HG03342 (cell line): Measurements from ENCODE around the gene HOGA1.
"Not testable (repeated sequence)": the region's sequence is repeated elsewhere in the genome, so short reads cannot be mapped to it uniquely, and the experiment has no call there.

Experiments used
- ATAC-seq: cut with Tn5 transposase; IDR thresholded peaks from one replicate; pipeline ENCODE4 v1.9.1; 2021; ENCODE audit warnings: mild to moderate bottlenecking, moderate library complexity; ENCODE audit not compliant: unreplicated experiment

The HOGA1 gene

DNA sequence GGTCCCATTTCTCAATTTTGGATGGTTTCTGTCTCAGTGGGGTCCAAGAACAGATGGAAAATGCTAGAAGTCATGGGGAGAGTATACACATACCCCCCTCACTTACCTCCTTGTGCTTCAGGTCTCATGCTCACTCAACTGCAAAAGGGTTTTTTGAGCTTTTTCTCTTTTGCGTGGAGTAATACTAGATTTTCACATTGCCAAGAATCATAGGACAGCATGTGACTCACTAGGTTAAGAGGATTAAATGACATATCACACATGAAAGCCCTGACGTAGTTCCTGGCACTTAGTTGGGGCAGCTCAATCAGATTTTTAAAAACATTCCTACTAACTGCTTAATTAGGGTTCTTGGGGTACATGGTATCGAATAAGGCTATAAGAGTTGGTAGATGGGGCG lies 60.7 kb downstream of the HOGA1 start:
- ATAC-seq: no peak

DNA sequence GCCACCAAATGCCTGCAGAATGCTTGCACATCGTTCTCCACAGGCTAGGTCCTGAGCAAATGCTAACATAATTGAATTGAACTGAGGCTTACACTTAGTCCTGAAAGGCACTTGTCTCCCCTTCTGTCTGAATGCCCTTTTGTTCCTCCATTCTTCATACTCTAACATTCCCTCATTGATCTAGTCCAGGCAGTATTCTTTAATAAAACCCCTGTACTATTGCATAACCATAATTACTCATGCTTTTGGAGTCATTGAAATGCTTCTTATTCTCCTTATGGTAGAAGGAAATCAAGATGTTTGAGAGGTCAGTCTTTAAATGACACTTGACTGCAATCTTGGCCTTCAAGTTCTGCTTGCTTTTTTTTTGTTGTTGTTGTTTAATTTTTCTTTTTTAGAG lies 63.4 kb downstream of the HOGA1 start:
- no peak for ATAC-seq

DNA sequence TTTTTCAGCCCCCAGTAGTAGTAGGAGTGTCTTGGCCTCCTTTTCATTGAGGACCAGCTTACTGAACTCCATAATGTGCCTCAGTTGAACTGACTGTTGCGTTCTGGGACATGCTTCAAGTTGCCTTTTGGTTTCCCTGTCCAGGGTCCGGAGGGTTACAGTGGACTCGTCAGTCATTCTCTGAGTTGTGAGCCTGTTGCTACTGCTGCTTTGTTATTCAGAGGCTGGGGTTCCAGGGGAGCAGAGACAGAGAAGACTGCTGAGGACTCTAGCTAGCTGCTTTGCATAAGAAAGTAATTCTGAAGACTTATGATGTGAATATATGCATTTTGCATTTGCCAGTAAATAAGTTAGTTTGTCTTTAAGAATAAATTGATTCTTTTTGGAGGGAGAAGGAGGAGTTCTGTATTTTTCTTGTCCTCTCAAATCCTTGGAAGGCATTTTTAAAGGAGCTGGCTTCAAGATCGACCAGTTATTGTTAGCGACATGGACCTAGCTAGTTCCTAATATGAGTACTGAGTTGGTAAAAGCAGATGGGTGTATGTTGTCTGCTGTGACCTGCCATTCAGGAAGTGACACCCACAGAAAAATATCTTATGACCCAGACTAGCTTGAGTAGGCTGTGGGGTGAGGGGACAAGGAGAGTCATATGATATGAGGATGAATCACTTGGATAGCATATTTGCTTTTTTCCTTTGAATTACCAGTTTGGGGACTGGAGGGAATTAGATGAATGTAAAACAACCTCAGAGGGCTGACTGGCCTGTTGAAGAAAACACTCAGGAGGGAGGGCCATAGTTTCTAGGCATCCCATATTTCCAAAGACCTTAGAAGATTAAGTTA lies 64.6 kb downstream of the HOGA1 start:
- ATAC-seq: peak; percentile 90

DNA sequence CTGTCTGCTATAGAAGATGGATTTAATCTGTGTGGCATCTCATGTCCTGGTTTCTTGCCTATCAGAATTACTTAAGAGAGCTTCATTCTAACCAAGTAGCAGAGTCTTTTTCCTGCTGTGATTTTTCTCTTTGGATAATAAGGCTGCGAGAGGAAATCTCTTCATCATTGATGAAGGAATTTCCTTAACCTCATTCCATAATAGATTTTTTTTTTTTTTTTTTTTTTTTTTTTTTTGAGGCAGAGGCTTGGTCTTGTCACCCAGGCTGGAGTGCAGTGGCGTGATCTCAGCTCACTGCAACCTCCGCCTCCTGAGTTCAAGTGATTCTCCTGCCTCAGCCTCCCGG lies 65.2 kb downstream of the HOGA1 start:
- ATAC-seq: not testable (repeated sequence)

DNA sequence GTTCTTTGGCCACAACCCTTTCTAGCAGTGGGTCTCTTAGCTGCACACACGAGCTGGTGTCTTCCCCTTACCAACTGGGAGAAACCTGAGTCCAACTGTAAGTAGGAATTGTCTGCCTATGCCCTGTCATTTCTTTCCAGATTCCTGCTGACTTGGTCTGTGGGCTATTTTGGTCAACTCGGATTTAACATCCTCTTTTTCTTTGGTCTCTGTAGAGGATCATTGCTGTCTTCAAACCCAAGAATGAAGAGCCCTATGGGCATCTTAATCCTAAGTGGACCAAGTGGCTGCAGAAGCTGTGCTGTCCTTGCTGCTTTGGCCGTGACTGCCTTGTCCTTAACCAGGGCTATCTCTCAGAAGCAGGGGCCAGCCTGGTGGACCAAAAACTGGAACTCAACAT lies 66.5 kb downstream of the HOGA1 start:
- no peak for ATAC-seq

DNA sequence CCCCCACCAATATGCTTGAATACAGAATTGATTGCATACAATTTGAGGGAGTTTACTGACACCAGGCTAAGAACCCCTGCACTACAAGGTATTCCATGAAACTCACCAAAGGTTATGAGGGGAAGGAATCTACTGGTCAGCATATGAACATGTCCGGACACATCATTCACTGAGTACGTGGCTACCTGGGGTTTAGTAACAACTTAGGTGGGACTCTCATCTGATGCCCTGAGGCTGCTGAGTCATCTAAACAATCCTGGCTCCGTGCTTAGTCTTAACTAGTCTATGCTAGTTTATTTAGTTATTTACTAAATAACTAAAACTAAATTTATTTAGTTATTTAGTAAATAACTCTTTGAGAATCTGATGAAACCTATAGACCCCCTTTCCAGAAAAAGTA lies 67.6 kb downstream of the HOGA1 start:
- ATAC-seq: no peak

DNA sequence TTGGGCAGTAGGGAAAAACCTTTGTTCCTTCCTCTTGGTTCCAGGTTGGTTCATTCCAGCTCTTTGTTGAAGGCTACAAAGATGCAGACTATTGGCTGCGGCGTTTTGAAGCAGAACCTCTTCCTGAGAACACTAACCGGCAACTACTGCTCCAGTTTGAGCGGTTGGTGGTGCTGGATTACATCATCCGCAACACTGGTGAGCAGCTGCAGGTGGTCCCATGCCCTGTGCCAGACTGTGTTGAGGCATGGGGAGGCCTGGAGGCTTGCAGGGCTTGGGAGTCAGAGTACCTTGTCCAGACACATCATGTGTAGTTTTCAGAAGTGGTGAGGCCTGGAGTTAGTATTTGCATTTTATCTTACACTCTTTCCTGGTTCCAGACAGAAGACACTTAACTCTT lies 72.6 kb downstream of the HOGA1 start:
- no peak for ATAC-seq

DNA sequence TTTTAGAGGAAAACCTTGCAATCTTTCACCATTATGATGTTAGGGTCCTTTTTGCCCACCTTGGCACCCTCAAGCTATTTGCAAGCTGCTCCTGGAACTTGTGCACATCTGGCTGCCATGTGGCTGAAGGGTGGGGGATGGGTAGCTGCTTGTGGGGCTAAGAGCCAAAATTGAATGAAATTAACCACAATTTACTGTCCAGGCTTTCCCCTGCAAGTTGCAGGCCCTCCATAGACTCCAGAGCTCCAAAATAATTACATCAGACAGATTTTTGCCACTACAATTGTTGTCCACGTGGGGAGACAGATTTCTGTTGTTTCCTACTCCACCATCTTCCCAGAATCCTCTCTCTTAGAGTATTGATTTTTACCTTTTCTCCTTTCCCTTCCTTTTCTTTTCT lies 75.4 kb downstream of the HOGA1 start:
- ATAC-seq: no peak
